Measurements from ENCODE around the gene WDHD1. TPM values are rescaled to one million over a fixed set of nuclear protein-coding genes. Genes with fewer than 3 reads are reported as not detected.

WDHD1 gene
- total RNA-seq (4.7 TPM), polyA plus RNA-seq (1 to 10 TPM; 1.7 to 3.3 (median 3.0) TPM)

GRCh38 chr14:55026793-55027561, at the start of gene WDHD1, which contains the start of gene SOCS4:
TSS of gene WDHD1 (minus strand) at chr14:55027099. CDS start at chr14:55026787, 312 bp downstream.
TSS of gene SOCS4 (plus strand) at chr14:55027236. CDS start at chr14:55043042, 15,806 bp downstream.
- peak within 1 kb of the TSS; percentile 89 to 99 (median 90) for H3K4me3 Mint-ChIP-seq
- no peaks in the 10 kb centered on the region for H3K27me3 Mint-ChIP-seq
- peak within 1 kb of the TSS; percentile 88 for H3K27ac Mint-ChIP-seq
- Histone ChIP-seq H3K27me3 (ENCODE audit: control insufficient read depth, insufficient read depth, low read length) (no peaks in the 10 kb centered on the region), H3K4me3 (ENCODE audit: low read depth, low read length) (peak within 1 kb of the TSS; percentile 95), H3K27ac (ENCODE audit: insufficient read depth, low read length, poor library complexity, severe bottlenecking) (peak within 1 kb of the TSS; percentile 90), H3K4me1 (ENCODE audit: control insufficient read depth, insufficient read depth, low read length, poor library complexity, severe bottlenecking) (peaks cover 35% of the 10 kb centered on the region), H3K9me3 (ENCODE audit: control insufficient read depth in 2 of 2, low read length in 2 of 2) (no peaks in the 10 kb centered on the region), H3K36me3 (ENCODE audit: control insufficient read depth, insufficient read depth, low read length) (peaks cover 2% of the 10 kb centered on the region)
- H3K9me3 Mint-ChIP-seq: peaks cover 0 to 2% (median 0%) of the 10 kb centered on the region in 7 donors
- peaks cover 4% of the 10 kb centered on the region for H3K36me3 Mint-ChIP-seq
- ATAC-seq (ENCODE audit: low read depth in 2 of 2): peak; percentile 86 to 90
- peak; percentile 96 to 97 (median 96) for DNase-seq
- H3K4me1 Mint-ChIP-seq: peaks cover 39 to 62% (median 50%) of the 10 kb centered on the region in 4 donors

- Histone ChIP-seq H3K27ac (ENCODE audit: insufficient read depth, low read length, poor library complexity, severe bottlenecking) (no peak overlapping the region), H3K4me1 (ENCODE audit: control insufficient read depth, insufficient read depth, low read length, poor library complexity, severe bottlenecking) (peaks cover 43% of the 10 kb centered on the region), H3K36me3 (ENCODE audit: control insufficient read depth, insufficient read depth, low read length) (no peaks in the 10 kb centered on the region), H3K27me3 (ENCODE audit: control insufficient read depth, insufficient read depth, low read length) (no peaks in the 10 kb centered on the region), H3K4me3 (ENCODE audit: low read depth, low read length) (peak overlapping the region; percentile 73), H3K9me3 (ENCODE audit: control insufficient read depth in 2 of 2, low read length in 2 of 2) (no peaks in the 10 kb centered on the region)
- Mint-ChIP-seq H3K36me3 (no peaks in the 10 kb centered on the region), H3K9me3 (no peaks in the 10 kb centered on the region), H3K4me1 (peaks cover 8 to 54% (median 41%) of the 10 kb centered on the region in 4 donors), H3K27ac (peak overlapping the region; percentile 38 to 79 (median 52)), H3K4me3 (peak overlapping the region in 1 of 4 donors; percentile 31), H3K27me3 (no peaks in the 10 kb centered on the region)
- no peak for DNase-seq
- no peak for ATAC-seq (ENCODE audit: low read depth in 2 of 2)
Measured at GRCh38 chr14:55075628-55076175, 48.8 kb upstream of the WDHD1 start.

- peak overlapping the region; percentile 65 for H3K27ac ChIP-seq (ENCODE audit: insufficient read depth, low read length, poor library complexity, severe bottlenecking)
- Mint-ChIP-seq H3K4me3 (peak overlapping the region; percentile 47 to 90 (median 83)), H3K27me3 (no peaks in the 10 kb centered on the region)
Measured at GRCh38 chr14:55074662-55075061, 47.8 kb upstream of the WDHD1 start.

GRCh38 chr14:55073856-55074255, 47.0 kb upstream of the WDHD1 start:
- H3K4me3 ChIP-seq (ENCODE audit: low read depth, low read length): no peak overlapping the region

More at GRCh38 chr14:55074662-55075061, 47.8 kb upstream of the WDHD1 start:
- Mint-ChIP-seq H3K27ac (peak overlapping the region; percentile 61 to 79 (median 67)), H3K9me3 (no peaks in the 10 kb centered on the region), H3K36me3 (no peaks in the 10 kb centered on the region), H3K4me1 (peaks cover 8 to 54% (median 41%) of the 10 kb centered on the region in 4 donors)
- H3K36me3 ChIP-seq (ENCODE audit: control insufficient read depth, insufficient read depth, low read length): peaks cover 3% of the 10 kb centered on the region
- no peaks in the 10 kb centered on the region for H3K9me3 ChIP-seq (ENCODE audit: control insufficient read depth in 2 of 2, low read length in 2 of 2)
- peak overlapping the region; percentile 73 for H3K4me3 ChIP-seq (ENCODE audit: low read depth, low read length)
- DNase-seq (peak in 1 of 3 donors; percentile 56), ATAC-seq (ENCODE audit: low read depth in 2 of 2) (peak; percentile 15 to 18)
- H3K4me1 ChIP-seq (ENCODE audit: control insufficient read depth, insufficient read depth, low read length, poor library complexity, severe bottlenecking): peaks cover 43% of the 10 kb centered on the region
- no peaks in the 10 kb centered on the region for H3K27me3 ChIP-seq (ENCODE audit: control insufficient read depth, insufficient read depth, low read length)

GRCh38 chr14:55071870-55072640, 45.2 kb upstream of the WDHD1 start:
- Histone ChIP-seq H3K36me3 (ENCODE audit: control insufficient read depth, insufficient read depth, low read length) (peaks cover 5% of the 10 kb centered on the region), H3K27me3 (ENCODE audit: control insufficient read depth, insufficient read depth, low read length) (no peaks in the 10 kb centered on the region), H3K9me3 (ENCODE audit: control insufficient read depth in 2 of 2, low read length in 2 of 2) (no peaks in the 10 kb centered on the region), H3K4me3 (ENCODE audit: low read depth, low read length) (peak overlapping the region; percentile 85), H3K4me1 (ENCODE audit: control insufficient read depth, insufficient read depth, low read length, poor library complexity, severe bottlenecking) (peaks cover 40% of the 10 kb centered on the region), H3K27ac (ENCODE audit: insufficient read depth, low read length, poor library complexity, severe bottlenecking) (peak overlapping the region; percentile 78)
- peak overlapping the region; percentile 94 for H3K27ac Mint-ChIP-seq
- peaks cover 8 to 49% (median 39%) of the 10 kb centered on the region in 4 donors for H3K4me1 Mint-ChIP-seq
- ATAC-seq (ENCODE audit: low read depth in 2 of 2) (peak; percentile 85), DNase-seq (peak; percentile 23 to 57 (median 53))
- peak overlapping the region; percentile 46 to 92 (median 80) for H3K4me3 Mint-ChIP-seq
- peaks cover 7% of the 10 kb centered on the region for H3K36me3 Mint-ChIP-seq
- H3K27me3 Mint-ChIP-seq: no peaks in the 10 kb centered on the region
- no peaks in the 10 kb centered on the region for H3K9me3 Mint-ChIP-seq

More at GRCh38 chr14:55073856-55074255, 47.0 kb upstream of the WDHD1 start:
- peak overlapping the region in 2 of 3 donors; percentile 67 to 69 for H3K27ac Mint-ChIP-seq
- no peaks in the 10 kb centered on the region for H3K27me3 Mint-ChIP-seq
- peaks cover 3% of the 10 kb centered on the region for H3K36me3 ChIP-seq (ENCODE audit: control insufficient read depth, insufficient read depth, low read length)
- peaks cover 8 to 54% (median 41%) of the 10 kb centered on the region in 4 donors for H3K4me1 Mint-ChIP-seq
- H3K4me3 Mint-ChIP-seq: no peak overlapping the region
- no peak for ATAC-seq (ENCODE audit: low read depth in 2 of 2)
- no peak for DNase-seq
- no peaks in the 10 kb centered on the region for H3K27me3 ChIP-seq (ENCODE audit: control insufficient read depth, insufficient read depth, low read length)
- H3K36me3 Mint-ChIP-seq: no peaks in the 10 kb centered on the region
- peaks cover 43% of the 10 kb centered on the region for H3K4me1 ChIP-seq (ENCODE audit: control insufficient read depth, insufficient read depth, low read length, poor library complexity, severe bottlenecking)
- peak overlapping the region; percentile 65 for H3K27ac ChIP-seq (ENCODE audit: insufficient read depth, low read length, poor library complexity, severe bottlenecking)
- H3K9me3 ChIP-seq (ENCODE audit: control insufficient read depth in 2 of 2, low read length in 2 of 2): no peaks in the 10 kb centered on the region
- no peaks in the 10 kb centered on the region for H3K9me3 Mint-ChIP-seq

- peaks cover 8 to 48% (median 42%) of the 10 kb centered on the region in 4 donors for H3K4me1 Mint-ChIP-seq
- peak overlapping the region in 2 of 4 donors; percentile 44 to 53 for H3K4me3 Mint-ChIP-seq
- peak overlapping the region; percentile 78 for H3K27ac ChIP-seq (ENCODE audit: insufficient read depth, low read length, poor library complexity, severe bottlenecking)
Measured at GRCh38 chr14:55070981-55071411, 44.1 kb upstream of the WDHD1 start.

GRCh38 chr14:55066223-55066622, 39.3 kb upstream of the WDHD1 start:
- no peaks in the 10 kb centered on the region for H3K27me3 Mint-ChIP-seq
- Histone ChIP-seq H3K9me3 (ENCODE audit: control insufficient read depth in 2 of 2, low read length in 2 of 2) (no peaks in the 10 kb centered on the region), H3K27ac (ENCODE audit: insufficient read depth, low read length, poor library complexity, severe bottlenecking) (no peak overlapping the region), H3K4me3 (ENCODE audit: low read depth, low read length) (no peak overlapping the region), H3K4me1 (ENCODE audit: control insufficient read depth, insufficient read depth, low read length, poor library complexity, severe bottlenecking) (no peaks in the 10 kb centered on the region), H3K27me3 (ENCODE audit: control insufficient read depth, insufficient read depth, low read length) (no peaks in the 10 kb centered on the region), H3K36me3 (ENCODE audit: control insufficient read depth, insufficient read depth, low read length) (peaks cover 46% of the 10 kb centered on the region)
- DNase-seq (no peak), ATAC-seq (ENCODE audit: low read depth in 2 of 2) (no peak)
- peaks cover 0 to 26% (median 19%) of the 10 kb centered on the region in 4 donors for H3K4me1 Mint-ChIP-seq
- peak overlapping the region in 1 of 3 donors; percentile 9 for H3K27ac Mint-ChIP-seq
- no peak overlapping the region for H3K4me3 Mint-ChIP-seq
- no peaks in the 10 kb centered on the region for H3K9me3 Mint-ChIP-seq
- H3K36me3 Mint-ChIP-seq: peaks cover 32% of the 10 kb centered on the region

More at GRCh38 chr14:55070981-55071411, 44.1 kb upstream of the WDHD1 start:
- H3K9me3 ChIP-seq (ENCODE audit: control insufficient read depth in 2 of 2, low read length in 2 of 2): no peaks in the 10 kb centered on the region
- no peaks in the 10 kb centered on the region for H3K27me3 ChIP-seq (ENCODE audit: control insufficient read depth, insufficient read depth, low read length)
- peaks cover 38% of the 10 kb centered on the region for H3K4me1 ChIP-seq (ENCODE audit: control insufficient read depth, insufficient read depth, low read length, poor library complexity, severe bottlenecking)
- Mint-ChIP-seq H3K9me3 (no peaks in the 10 kb centered on the region), H3K27me3 (no peaks in the 10 kb centered on the region), H3K36me3 (peaks cover 13% of the 10 kb centered on the region), H3K27ac (peak overlapping the region; percentile 77 to 94 (median 94))
- no peak for ATAC-seq (ENCODE audit: low read depth in 2 of 2)
- no peak for DNase-seq
- no peak overlapping the region for H3K4me3 ChIP-seq (ENCODE audit: low read depth, low read length)
- peaks cover 6% of the 10 kb centered on the region for H3K36me3 ChIP-seq (ENCODE audit: control insufficient read depth, insufficient read depth, low read length)

All from CD4-positive, CD25-positive, alpha-beta regulatory T cell (primary cell).